HG02798 (cell line): Measurements from ENCODE around the gene GPX5.

Source experiments
- ATAC-seq: cut with Tn5 transposase; IDR thresholded peaks from one replicate; pipeline ENCODE4 v1.9.1; 2021; ENCODE audit warnings: mild to moderate bottlenecking; ENCODE audit not compliant: unreplicated experiment, poor library complexity

GPX5 gene

DNA sequence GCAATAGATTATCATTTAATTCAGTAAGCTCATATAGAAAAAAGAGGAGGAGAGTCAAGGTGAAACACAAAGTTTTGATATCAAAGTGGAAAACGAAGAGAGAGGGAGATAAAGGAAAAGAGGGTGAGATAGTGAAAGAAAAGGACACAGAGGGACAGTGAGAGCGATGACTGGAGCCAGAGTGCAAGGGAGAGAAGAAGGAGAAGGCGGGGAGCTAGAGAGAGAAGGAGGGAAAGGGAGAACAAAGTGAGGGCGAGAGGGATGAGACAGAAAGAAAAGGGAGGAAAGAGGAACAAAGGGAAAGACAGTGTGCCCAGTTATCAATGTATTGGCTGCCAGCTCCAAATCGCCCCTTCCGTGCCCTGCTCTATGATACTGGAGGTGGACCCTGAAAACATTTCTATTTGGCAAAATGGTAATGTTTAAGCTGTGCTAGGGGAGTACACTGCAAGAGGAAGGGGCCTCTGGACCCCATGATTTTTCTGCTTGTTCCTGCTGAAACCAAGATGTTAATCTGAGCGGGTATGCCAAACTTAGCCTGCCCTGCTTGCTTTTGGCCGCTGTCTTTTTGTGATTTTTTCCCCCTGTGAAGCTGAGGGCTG is 27.8 kb downstream of the GPX5 start:
- no peak for ATAC-seq

DNA sequence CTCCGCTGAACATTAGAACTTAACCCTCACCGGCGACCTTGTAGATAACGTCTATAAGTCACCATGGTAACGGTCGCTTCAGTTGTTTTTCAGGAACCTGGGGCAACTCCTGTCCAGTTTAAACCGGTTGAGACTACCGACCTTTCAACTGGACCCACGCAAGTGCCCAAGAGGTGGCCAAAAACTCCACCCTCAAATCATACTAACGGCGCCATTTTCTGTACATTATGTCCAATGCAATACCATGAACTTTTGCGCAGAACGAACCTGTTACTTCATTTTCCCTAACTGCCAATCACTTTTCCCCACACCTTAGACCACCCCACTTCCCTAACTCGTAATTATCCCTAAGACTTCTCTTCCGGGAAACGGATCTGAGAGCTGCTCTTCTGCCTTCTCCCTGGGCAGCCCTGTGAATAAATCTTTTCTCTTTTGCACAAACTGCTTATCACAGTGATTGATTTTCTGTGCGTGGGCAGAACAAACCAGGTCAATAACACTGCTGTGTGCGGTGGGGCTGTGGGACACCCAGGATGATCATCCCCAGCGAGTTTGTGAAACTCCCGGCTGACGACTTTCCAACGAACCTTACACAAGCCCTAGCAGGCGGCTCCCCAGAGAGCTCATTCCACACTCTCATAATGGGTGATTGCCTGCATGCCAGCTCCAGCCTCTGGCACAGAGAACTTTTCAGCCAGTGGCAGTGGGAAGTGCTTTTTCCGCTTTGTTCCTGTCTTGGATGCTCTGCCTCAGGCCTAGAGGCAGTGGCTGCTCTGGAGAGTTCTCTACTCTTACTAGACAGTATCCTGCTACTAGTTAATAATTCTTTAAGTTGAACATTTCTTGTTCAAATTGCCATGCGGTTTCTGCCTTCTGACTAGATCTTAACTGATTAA is 28.6 kb downstream of the GPX5 start:
- ATAC-seq = no peak

- ATAC-seq = no peak
Measured at GRCh38 chr6:28555136-28555535, 29.5 kb downstream of the GPX5 start.

GRCh38 chr6:28558629-28559028 is 32.9 kb downstream of the GPX5 start:
- ATAC-seq = no peak

DNA sequence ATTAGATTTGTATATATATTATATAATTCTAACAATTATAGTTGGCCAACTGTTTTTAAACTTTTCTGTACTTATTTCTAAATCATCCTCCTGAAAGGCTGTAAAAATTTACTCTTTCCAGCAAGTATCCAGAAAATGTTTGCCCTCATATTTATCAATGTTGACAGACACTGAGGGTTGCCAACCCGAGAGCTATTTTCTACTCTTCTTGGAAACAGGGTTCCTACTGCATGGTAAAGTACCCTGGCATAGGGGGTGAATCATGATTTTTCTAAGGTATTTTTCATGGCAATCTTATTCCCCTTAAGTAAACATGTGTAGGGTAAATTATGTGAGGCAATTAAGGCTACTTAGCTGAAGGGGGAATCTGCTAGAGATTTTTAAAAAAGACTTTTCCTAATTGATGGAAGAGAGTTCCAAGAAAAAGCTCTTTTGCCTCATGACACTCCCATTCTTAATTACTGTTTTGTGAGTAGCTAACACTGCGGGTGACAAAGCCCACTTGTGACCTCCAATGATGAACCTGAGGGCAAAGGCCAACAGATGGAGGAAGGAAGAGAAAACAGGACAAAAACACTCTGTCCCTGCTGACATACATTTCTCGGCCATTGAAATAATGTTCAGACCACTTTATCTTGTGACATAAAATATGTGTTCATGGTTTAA is 37.9 kb downstream of the GPX5 start:
- ATAC-seq = no peak

GRCh38 chr6:28565823-28566526 is 40.3 kb downstream of the GPX5 start:
- ATAC-seq = no peak

- no peak for ATAC-seq
Measured at GRCh38 chr6:28566527-28567252, 41.0 kb downstream of the GPX5 start.

DNA sequence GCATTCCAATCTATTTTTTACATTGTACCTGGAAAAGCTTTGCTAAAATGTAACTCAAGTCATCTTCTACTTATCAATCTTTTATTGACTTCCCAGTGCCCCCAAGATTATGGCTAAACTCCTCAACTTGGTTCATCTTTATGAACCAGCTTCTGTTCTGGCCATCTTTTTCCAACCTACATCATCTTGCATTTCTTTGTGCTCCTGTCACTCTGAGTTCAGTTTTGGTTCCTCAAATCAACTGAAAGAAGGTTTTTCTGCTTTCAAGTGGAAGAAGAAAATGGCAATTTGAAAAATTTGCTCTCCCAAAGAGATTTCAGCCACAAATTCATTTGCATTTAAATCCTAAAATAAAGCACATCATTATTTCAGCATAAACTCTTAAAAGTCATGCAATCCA is 41.8 kb downstream of the GPX5 start:
- no peak for ATAC-seq

GRCh38 chr6:28568515-28569108 is 42.9 kb downstream of the GPX5 start:
- ATAC-seq = no peak

GRCh38 chr6:28569748-28570147 is 44.1 kb downstream of the GPX5 start:
- ATAC-seq = no peak

GRCh38 chr6:28580475-28580874 is 54.8 kb downstream of the GPX5 start:
- ATAC-seq = no peak

DNA sequence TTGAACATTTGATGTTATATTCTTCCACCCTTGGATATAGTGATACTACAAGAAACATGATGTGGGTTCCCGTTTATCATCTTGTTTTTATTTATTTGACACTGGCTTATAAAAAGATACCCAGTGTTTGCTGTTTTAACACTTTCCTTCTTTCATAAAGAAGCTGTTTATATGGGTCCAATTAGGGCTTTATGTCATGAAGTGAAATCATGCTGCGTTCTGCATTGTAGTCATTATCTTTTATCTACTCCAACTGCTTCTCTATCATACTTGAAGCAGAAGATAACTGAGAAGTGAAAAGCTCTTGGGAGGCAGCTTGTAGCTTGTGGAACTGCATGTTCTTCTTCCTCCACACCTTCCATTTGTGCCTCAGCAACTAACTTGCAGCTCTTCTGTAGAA is 57.8 kb downstream of the GPX5 start:
- ATAC-seq = no peak
